Karpas-422 (cell line): ENCODE measurements around the gene FAM118B. TPM values are rescaled to one million over a fixed set of nuclear protein-coding genes. Genes with fewer than 3 reads are reported as not detected.

ENCODE experiments used
- DNase-seq: peaks from one replicate; pipeline ENCODE4 v3.0.0-alpha.2; 2015
- H2AFZ ChIP-seq: fragments of 200-600 bp; sonication (generic); 2 replicates; pipeline ENCODE4 v1.6.1; 2014; ENCODE audit warnings: antibody characterized with exemption, low read length, mixed read lengths
- H3K27ac ChIP-seq: fragments of 200-600 bp; sonication (generic); 2 replicates; pipeline ENCODE4 v1.5.1; 2014; ENCODE audit warnings: mild to moderate bottlenecking, low read length, moderate library complexity
- H3K27me3 ChIP-seq: fragments of 200-600 bp; sonication (generic); 2 replicates; pipeline ENCODE4 v1.6.1; 2014; ENCODE audit warnings: low read length, mixed read lengths
- H3K36me3 ChIP-seq: fragments of 200-600 bp; sonication (generic); 2 replicates; pipeline ENCODE4 v1.6.1; 2014; ENCODE audit warnings: low read length, mixed read lengths; ENCODE audit not compliant: insufficient read depth
- H3K4me1 ChIP-seq: fragments of 200-600 bp; sonication (generic); 2 replicates; pipeline ENCODE4 v1.6.1; 2014; ENCODE audit warnings: mild to moderate bottlenecking, low read length, mixed read lengths
- H3K4me2 ChIP-seq: fragments of 200-600 bp; sonication (generic); 2 replicates; pipeline ENCODE4 v1.6.1; 2014; ENCODE audit warnings: low read length, low read depth, mild to moderate bottlenecking; ENCODE audit not compliant: poor library complexity, severe bottlenecking
- H3K4me3 ChIP-seq: fragments of 200-600 bp; sonication (generic); 2 replicates; pipeline ENCODE4 v1.5.1; 2014; ENCODE audit warnings: mild to moderate bottlenecking, antibody characterized with exemption, low read length, mixed read lengths
- H3K79me2 ChIP-seq: fragments of 200-600 bp; sonication (generic); 2 replicates; pipeline ENCODE4 v1.6.1; 2014; ENCODE audit warnings: mild to moderate bottlenecking, low read length, mixed read lengths
- H3K9ac ChIP-seq: fragments of 200-600 bp; sonication (generic); 2 replicates; pipeline ENCODE4 v1.6.0; 2014; ENCODE audit warnings: low read length
- H3K9me2 ChIP-seq: fragments of 200-600 bp; sonication (generic), shearing (Covaris generic); replicated peaks from 2 replicates; pipeline ENCODE4 v1.6.0; 2014; ENCODE audit warnings: mild to moderate bottlenecking, low read length, moderate library complexity; ENCODE audit not compliant: insufficient read depth
- H3K9me3 ChIP-seq: fragments of 300-700, 200-600 bp; sonication (generic); 2 replicates; pipeline ENCODE4 v1.6.1; 2014; ENCODE audit warnings: low read length, mixed read lengths
- H4K20me1 ChIP-seq: fragments of 200-600 bp; sonication (generic); 2 replicates; pipeline ENCODE4 v1.6.1; 2014; ENCODE audit warnings: mild to moderate bottlenecking, antibody characterized with exemption, low read length, low read depth; ENCODE audit not compliant: insufficient read depth
- total RNA-seq: library from RNA; depleted of rRNA; stranded (reverse); fragments of >200 nt; shearing (Covaris generic); gene quantifications from 2 replicates; pipeline ENCODE4 v1.2.3, GENCODE V29; 2014; ENCODE audit warnings: low replicate concordance

Gene FAM118B
- total RNA-seq, 1 experiment from 2014 or later: 14.8 TPM

DNA sequence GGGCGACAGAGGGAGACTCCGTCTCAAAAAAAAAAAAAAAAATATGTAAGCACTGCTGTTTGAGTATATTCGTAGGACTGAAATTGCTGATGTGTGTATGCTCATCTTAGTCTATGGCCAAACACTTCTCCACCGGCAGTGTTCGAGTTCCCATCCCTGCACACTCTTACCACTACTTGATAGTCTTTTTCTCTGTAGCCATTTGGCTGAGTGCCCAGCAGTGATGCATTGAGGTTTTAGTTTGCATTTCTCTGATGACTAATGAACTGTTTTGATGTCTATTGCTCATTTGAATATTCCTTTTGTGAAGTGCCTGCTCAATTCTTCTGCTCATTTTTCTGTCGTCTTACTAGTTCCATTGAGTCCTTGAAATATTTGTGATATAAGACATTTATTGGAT is 73.2 kb downstream of the FAM118B start:
- Histone ChIP-seq H3K27me3 (no peaks in the 10 kb centered on the region), H2AFZ (no peak overlapping the region), H3K9me2 (no peaks in the 10 kb centered on the region), H3K36me3 (no peaks in the 10 kb centered on the region), H4K20me1 (no peaks in the 10 kb centered on the region), H3K9me3 (no peaks in the 10 kb centered on the region), H3K4me3 (peak overlapping the region; percentile 86; the same call in 1 of the 2 replicates), H3K4me1 (peaks cover 19% of the 10 kb centered on the region), H3K27ac (no peak overlapping the region; the same call in 1 of the 2 replicates), H3K79me2 (peaks cover 8% of the 10 kb centered on the region; the same call in 1 of the 2 replicates), H3K9ac (peak overlapping the region; percentile 39), H3K4me2 (peak overlapping the region; percentile 86)
- peak; percentile 91 for DNase-seq

DNA sequence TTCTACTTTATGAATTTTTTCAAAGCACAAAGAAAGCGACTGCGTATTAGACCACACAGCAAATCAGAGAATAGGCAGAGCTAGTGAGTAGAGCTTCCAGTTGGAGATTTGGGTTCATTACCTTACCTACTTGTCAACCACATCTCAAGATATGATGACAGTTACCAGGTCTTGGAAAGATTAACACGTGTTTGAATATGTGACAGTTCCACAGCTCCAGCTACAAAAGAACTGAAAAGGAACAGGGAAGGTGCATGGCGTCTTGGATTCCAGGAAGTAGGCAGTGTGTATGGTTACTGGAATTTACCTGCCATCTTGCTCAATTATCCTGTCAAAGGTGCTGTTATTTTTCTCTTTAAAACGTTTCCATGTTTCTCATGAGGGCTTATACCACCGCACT is 76.7 kb downstream of the FAM118B start:
- Histone ChIP-seq H3K9me2 (no peaks in the 10 kb centered on the region), H3K4me2 (no peak overlapping the region), H4K20me1 (no peaks in the 10 kb centered on the region)

DNA sequence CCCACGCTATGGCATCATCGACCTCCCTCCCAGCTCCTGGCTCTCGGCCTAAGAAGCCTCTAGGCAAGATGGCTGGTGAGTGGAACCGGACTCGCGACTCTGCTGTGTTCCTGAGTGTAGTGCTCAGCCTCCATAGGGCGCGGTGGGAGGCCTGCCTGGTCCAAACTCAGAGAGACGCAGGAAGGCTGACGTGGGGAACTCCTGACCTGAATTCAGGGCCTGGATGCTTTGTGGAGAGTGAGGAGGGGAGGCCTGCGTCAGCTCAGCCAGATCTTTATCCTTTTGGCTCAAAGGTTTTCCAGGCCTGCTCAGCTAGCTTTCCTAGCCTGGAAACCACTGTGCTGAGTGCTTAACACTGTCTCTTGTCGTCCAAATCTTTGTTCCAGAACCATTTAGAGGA is 79.3 kb downstream of the FAM118B start:
- H3K36me3 ChIP-seq: no peaks in the 10 kb centered on the region
- no peaks in the 10 kb centered on the region for H3K4me1 ChIP-seq
- no peaks in the 10 kb centered on the region for H3K27me3 ChIP-seq
- no peak overlapping the region for H3K9ac ChIP-seq
- H3K4me3 ChIP-seq: no peak overlapping the region
- H3K79me2 ChIP-seq: peaks cover 3% of the 10 kb centered on the region; the same call in 1 of the 2 replicates
- H3K9me2 ChIP-seq: no peaks in the 10 kb centered on the region
- no peak overlapping the region for H3K27ac ChIP-seq
- H3K9me3 ChIP-seq: no peaks in the 10 kb centered on the region
- no peak overlapping the region for H3K4me2 ChIP-seq
- H4K20me1 ChIP-seq: no peaks in the 10 kb centered on the region
- DNase-seq: no peak
- no peak overlapping the region for H2AFZ ChIP-seq

More for the DNA sequence above, 76.7 kb downstream of the FAM118B start:
- no peak overlapping the region for H3K27ac ChIP-seq
- no peak overlapping the region for H3K9ac ChIP-seq
- H3K4me1 ChIP-seq: peaks cover 15% of the 10 kb centered on the region
- H3K4me3 ChIP-seq: no peak overlapping the region
- H3K9me3 ChIP-seq: no peaks in the 10 kb centered on the region
- no peak overlapping the region for H2AFZ ChIP-seq
- H3K79me2 ChIP-seq: peaks cover 8% of the 10 kb centered on the region; the same call in 1 of the 2 replicates
- H3K27me3 ChIP-seq: no peaks in the 10 kb centered on the region
- no peak for DNase-seq
- H3K36me3 ChIP-seq: no peaks in the 10 kb centered on the region

DNA sequence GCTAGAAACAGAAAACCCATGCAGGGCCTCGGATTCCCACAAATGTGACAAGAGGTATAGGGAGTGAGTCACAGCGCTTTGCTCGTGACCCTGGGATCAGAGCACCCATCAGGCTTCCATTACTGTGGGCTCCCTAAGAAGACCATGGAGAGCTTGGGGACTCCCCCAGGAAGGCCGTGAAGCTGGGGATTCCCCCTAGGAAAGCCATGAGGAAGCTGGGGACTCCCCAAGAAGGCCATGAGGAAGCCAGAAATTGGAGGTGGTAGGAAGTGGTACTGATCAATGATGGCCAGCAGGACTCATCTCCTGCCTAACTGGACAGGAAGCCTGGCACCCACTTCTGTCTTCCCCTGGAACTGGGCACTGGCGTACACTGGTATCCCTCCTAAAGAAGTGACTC is 82.1 kb downstream of the FAM118B start:
- H3K9ac ChIP-seq: no peak overlapping the region
- H3K9me2 ChIP-seq: no peaks in the 10 kb centered on the region
- H3K4me3 ChIP-seq: no peak overlapping the region
- H3K9me3 ChIP-seq: no peaks in the 10 kb centered on the region
- H2AFZ ChIP-seq: no peak overlapping the region
- no peaks in the 10 kb centered on the region for H4K20me1 ChIP-seq
- no peak overlapping the region for H3K4me2 ChIP-seq
- no peaks in the 10 kb centered on the region for H3K27me3 ChIP-seq
- DNase-seq: no peak
- no peaks in the 10 kb centered on the region for H3K79me2 ChIP-seq
- H3K36me3 ChIP-seq: no peaks in the 10 kb centered on the region
- no peaks in the 10 kb centered on the region for H3K4me1 ChIP-seq
- H3K27ac ChIP-seq: no peak overlapping the region

DNA sequence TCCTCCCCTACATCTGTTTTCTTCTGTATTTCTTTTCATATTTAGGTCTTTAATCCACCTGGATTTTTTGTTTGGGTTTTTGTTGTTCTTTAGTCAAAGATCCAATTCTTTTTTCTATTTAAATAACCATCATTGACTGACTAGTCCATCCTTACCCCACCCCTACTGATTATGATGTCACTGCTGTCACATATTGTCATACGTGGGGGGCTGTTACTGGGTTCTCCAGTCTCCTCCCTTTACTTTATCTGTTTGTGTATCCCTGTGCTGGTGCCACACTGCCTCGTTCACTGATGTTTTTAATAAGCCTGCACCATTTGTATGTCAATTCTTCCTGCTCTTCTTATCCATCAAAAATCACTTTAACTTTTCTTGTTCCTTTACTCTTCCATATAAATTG is 85.4 kb downstream of the FAM118B start:
- no peaks in the 10 kb centered on the region for H3K36me3 ChIP-seq

DNA sequence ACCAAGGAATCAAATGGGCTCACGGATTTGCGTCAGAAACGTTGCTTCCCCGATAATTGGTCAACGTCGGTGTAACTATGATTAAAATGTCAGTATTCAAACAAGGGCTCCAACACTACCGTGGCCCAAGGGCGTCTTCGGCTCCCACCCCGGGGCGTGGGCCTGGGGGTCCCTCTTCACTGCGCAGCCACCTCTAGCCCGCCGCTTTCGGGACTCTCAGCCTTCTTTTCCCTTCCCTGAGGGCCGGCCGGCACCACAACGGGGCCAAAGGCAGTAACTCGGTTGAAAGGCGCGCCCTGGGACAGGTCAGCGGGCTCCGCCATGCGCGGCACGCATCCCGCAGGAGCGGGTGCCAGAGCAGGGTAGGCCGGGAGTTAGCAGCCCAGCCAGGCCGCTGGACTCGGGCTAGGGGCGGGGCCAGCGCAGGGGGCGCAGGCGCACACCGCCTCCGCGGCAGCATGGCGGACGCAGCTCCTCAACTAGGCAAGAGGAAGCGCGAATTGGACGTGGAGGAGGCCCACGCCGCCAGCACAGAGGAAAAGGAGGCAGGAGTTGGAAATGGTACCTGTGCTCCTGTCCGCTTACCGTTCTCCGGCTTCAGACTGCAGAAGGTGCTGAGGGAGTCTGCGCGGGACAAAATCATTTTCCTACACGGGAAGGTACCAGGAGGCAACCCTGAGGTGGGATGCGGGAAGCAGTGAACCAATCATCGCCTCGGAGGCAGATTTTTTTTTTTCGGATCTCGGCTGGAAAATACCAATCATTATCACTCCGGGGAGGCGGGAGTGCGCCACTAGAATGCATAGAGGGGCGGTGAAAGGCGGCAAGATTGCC is 92.3 kb downstream of the FAM118B start, which contains the start of gene DCPS:
DCPS (plus strand) TSS at position 438 of the 834 bp plus-strand sequence; CDS start at position 459, 21 bp downstream.
- H3K9me3 ChIP-seq: no peaks in the 10 kb centered on the region
- H3K4me3 ChIP-seq: peak within 1 kb of the TSS; percentile 87
- peak within 1 kb of the TSS; percentile 92 for H3K9ac ChIP-seq
- peaks cover 28% of the 10 kb centered on the region for H3K4me1 ChIP-seq
- H3K36me3 ChIP-seq: no peaks in the 10 kb centered on the region
- H3K27me3 ChIP-seq: no peaks in the 10 kb centered on the region
- H3K27ac ChIP-seq: peak within 1 kb of the TSS; percentile 84
- H3K9me2 ChIP-seq: no peaks in the 10 kb centered on the region
- DNase-seq: peak; percentile 90
- peaks cover 23% of the 10 kb centered on the region for H3K79me2 ChIP-seq
- H2AFZ ChIP-seq: peak within 1 kb of the TSS; percentile 71
- H3K4me2 ChIP-seq: peak within 1 kb of the TSS; percentile 85
- no peaks in the 10 kb centered on the region for H4K20me1 ChIP-seq

More for the DNA sequence above, 85.4 kb downstream of the FAM118B start:
- H3K27me3 ChIP-seq: no peaks in the 10 kb centered on the region
- no peak overlapping the region for H3K9ac ChIP-seq
- H4K20me1 ChIP-seq: no peaks in the 10 kb centered on the region
- no peaks in the 10 kb centered on the region for H3K9me2 ChIP-seq
- H2AFZ ChIP-seq: no peak overlapping the region
- H3K4me2 ChIP-seq: no peak overlapping the region
- H3K4me3 ChIP-seq: no peak overlapping the region
- no peaks in the 10 kb centered on the region for H3K9me3 ChIP-seq
- no peaks in the 10 kb centered on the region for H3K79me2 ChIP-seq
- H3K27ac ChIP-seq: no peak overlapping the region
- H3K4me1 ChIP-seq: no peaks in the 10 kb centered on the region
- no peak for DNase-seq

DNA sequence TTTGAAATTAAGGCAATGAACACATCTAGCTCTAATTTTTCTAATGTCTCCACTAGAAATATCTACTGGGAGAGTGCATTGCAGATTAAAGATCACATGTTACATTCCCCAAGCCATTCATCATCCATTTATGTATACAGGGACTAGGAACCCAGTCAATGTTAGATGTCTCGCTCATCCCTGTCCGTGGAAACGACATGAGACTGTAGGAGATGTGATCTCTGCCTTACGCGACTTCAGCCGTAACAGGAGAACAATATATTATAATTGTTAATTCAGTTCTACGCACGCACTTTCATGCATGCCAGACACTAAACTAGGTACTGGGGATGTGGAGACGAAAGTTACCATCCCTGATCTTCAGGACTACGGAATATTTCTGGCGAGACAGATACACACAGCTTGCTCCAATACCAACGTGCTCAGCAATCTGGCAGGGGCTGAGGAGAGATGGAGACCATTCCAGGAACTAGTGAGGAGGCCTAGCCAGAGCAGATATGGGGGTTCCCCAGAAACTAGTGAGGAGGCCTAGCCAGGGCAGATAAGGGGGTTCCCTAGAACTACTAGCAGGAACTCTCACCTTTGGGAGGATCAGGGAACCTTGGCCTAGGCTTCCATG is 93.0 kb downstream of the FAM118B start:
- H3K4me3 ChIP-seq: peak overlapping the region; percentile 87
- no peaks in the 10 kb centered on the region for H3K9me2 ChIP-seq
- H3K4me1 ChIP-seq: peaks cover 28% of the 10 kb centered on the region
- peaks cover 23% of the 10 kb centered on the region for H3K79me2 ChIP-seq
- H3K36me3 ChIP-seq: no peaks in the 10 kb centered on the region
- H4K20me1 ChIP-seq: no peaks in the 10 kb centered on the region
- H3K27me3 ChIP-seq: no peaks in the 10 kb centered on the region
- H3K27ac ChIP-seq: peak overlapping the region; percentile 84
- H3K4me2 ChIP-seq: peak overlapping the region; percentile 85
- H3K9ac ChIP-seq: peak overlapping the region; percentile 92
- peak; percentile 45 for DNase-seq
- no peaks in the 10 kb centered on the region for H3K9me3 ChIP-seq
- peak overlapping the region; percentile 71 for H2AFZ ChIP-seq

DNA sequence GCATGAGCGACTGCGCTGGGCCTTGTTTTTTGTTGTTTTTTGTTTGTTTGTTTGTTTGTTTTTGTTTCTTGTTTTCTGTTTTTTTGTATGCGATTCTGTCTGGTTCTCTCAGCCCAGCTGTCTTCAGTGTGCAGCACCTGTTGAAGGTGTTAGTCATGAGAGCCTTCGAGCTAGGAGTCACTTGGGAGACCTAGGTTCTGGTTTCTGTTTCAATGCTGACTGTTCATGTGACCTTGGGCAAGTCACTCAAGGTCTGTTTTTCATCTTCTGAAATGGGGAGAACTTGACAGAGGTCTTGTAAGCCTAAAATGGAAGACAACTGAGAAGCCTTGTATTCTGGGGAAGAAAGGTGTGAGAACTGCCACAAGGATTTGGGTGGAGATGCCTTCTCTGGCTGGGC is 94.1 kb downstream of the FAM118B start:
- H3K27ac ChIP-seq: no peak overlapping the region

More for the DNA sequence above, 94.1 kb downstream of the FAM118B start:
- no peak overlapping the region for H3K4me3 ChIP-seq
- peaks cover 28% of the 10 kb centered on the region for H3K4me1 ChIP-seq
- no peaks in the 10 kb centered on the region for H3K27me3 ChIP-seq
- no peak overlapping the region for H2AFZ ChIP-seq
- no peaks in the 10 kb centered on the region for H4K20me1 ChIP-seq
- H3K4me2 ChIP-seq: peak overlapping the region; percentile 23
- no peaks in the 10 kb centered on the region for H3K9me3 ChIP-seq
- DNase-seq: no peak
- H3K36me3 ChIP-seq: no peaks in the 10 kb centered on the region
- H3K9me2 ChIP-seq: no peaks in the 10 kb centered on the region
- H3K79me2 ChIP-seq: peaks cover 26% of the 10 kb centered on the region
- H3K9ac ChIP-seq: no peak overlapping the region
